ENCODE data around the gene FOXN3. TPM values are rescaled to one million over a fixed set of nuclear protein-coding genes. Genes with fewer than 3 reads are reported as not detected.

FOXN3 gene
- total and polyA plus RNA-seq, 2 experiments from 2014 or later, result 98.9 to 167 TPM

GRCh38 chr14:89461256-89461655 lies 44.2 kb upstream of the FOXN3 start (continued):
- TF ChIP-seq ZNF462 (CRISPR knock-in tag; IDR thresholded peaks at IDR 0.05) (no peak), ZNF331 (CRISPR knock-in tag; IDR thresholded peaks at IDR 0.05; ENCODE audit: low read depth) (no peak), EZH2 (IDR thresholded peaks at IDR 0.05; ENCODE audit: low read depth, unreplicated experiment) (no peak), CTCF (conservative IDR thresholded peaks at IDR 0.05; ENCODE audit: low read depth in 2 of 2) (no peak), ETS1 (IDR thresholded peaks at IDR 0.05) (no peak), POLR2AphosphoS5 (IDR thresholded peaks at IDR 0.05; ENCODE audit: low read depth) (no peak), NANOG (IDR thresholded peaks at IDR 0.05; ENCODE audit: borderline replicate concordance) (no peak), JUNB (IDR thresholded peaks at IDR 0.05; ENCODE audit: unreplicated experiment) (no peak), CREB1 (CRISPR knock-in tag; IDR thresholded peaks at IDR 0.05; ENCODE audit: low read depth) (no peak)

All from GM23338 (cell line).